Measurements from ENCODE around the gene SURF2.
"Not testable (repeated sequence)": the region's sequence is repeated elsewhere in the genome, so short reads cannot be mapped to it uniquely, and the experiment has no call there.

SURF2 gene

GRCh38 chr9:133375724-133376654, 19.6 kb downstream of the SURF2 start, which contains the start of the genes STKLD1 and SURF4:
TSS of gene STKLD1 (plus strand) at chr9:133376366. CDS start at chr9:133376474, 108 bp downstream.
TSS of gene SURF4 (minus strand) at chr9:133376060. CDS start at chr9:133375969, 91 bp downstream.
- peak; percentile 94 to 96 for DNase-seq (ENCODE audit: low read depth in 2 of 2)

GRCh38 chr9:133377280-133377679, 20.9 kb downstream of the SURF2 start:
- DNase-seq (ENCODE audit: low read depth in 2 of 2), result not testable (repeated sequence)

- no peak for DNase-seq (ENCODE audit: low read depth in 2 of 2)
These were observed 21.4 kb downstream of the SURF2 start for GRCh38 chr9:133377721-133378216.

- no peak for DNase-seq (ENCODE audit: low read depth in 2 of 2)
These were observed 22.1 kb downstream of the SURF2 start for GRCh38 chr9:133378408-133378962.

GRCh38 chr9:133379153-133380086, 23.1 kb downstream of the SURF2 start:
- DNase-seq (ENCODE audit: low read depth in 2 of 2), result no peak

GRCh38 chr9:133380734-133381133, 24.4 kb downstream of the SURF2 start:
- no peak for DNase-seq (ENCODE audit: low read depth in 2 of 2)

- no peak for DNase-seq (ENCODE audit: low read depth in 2 of 2)
These were observed 26.3 kb downstream of the SURF2 start for GRCh38 chr9:133382507-133383141.

GRCh38 chr9:133383438-133383837, 27.1 kb downstream of the SURF2 start:
- no peak for DNase-seq (ENCODE audit: low read depth in 2 of 2)

GRCh38 chr9:133384736-133385321, 28.5 kb downstream of the SURF2 start:
- no peak for DNase-seq (ENCODE audit: low read depth in 2 of 2)

- no peak for DNase-seq (ENCODE audit: low read depth in 2 of 2)
These were observed 29.1 kb downstream of the SURF2 start for GRCh38 chr9:133385452-133385851.

GRCh38 chr9:133386338-133386737, 30.0 kb downstream of the SURF2 start:
- DNase-seq (ENCODE audit: low read depth in 2 of 2), result no peak

GRCh38 chr9:133387680-133388079, 31.3 kb downstream of the SURF2 start:
- DNase-seq (ENCODE audit: low read depth in 2 of 2), result no peak

- DNase-seq (ENCODE audit: low read depth in 2 of 2), result no peak
These were observed 32.7 kb downstream of the SURF2 start for GRCh38 chr9:133389025-133389557.

GRCh38 chr9:133389562-133389961, 33.2 kb downstream of the SURF2 start:
- no peak for DNase-seq (ENCODE audit: low read depth in 2 of 2)

GRCh38 chr9:133390713-133391112, 34.4 kb downstream of the SURF2 start:
- DNase-seq (ENCODE audit: low read depth in 2 of 2), result no peak

- not testable (repeated sequence) for DNase-seq (ENCODE audit: low read depth in 2 of 2)
These were observed 35.1 kb downstream of the SURF2 start for GRCh38 chr9:133391449-133391848.

- DNase-seq (ENCODE audit: low read depth in 2 of 2), result not testable (repeated sequence)
These were observed 36.0 kb downstream of the SURF2 start for GRCh38 chr9:133392308-133392707.

- no peak for DNase-seq (ENCODE audit: low read depth in 2 of 2)
These were observed 37.0 kb downstream of the SURF2 start for GRCh38 chr9:133393399-133393798.

- DNase-seq (ENCODE audit: low read depth in 2 of 2), result no peak
These were observed 38.4 kb downstream of the SURF2 start for GRCh38 chr9:133394687-133395271.

- no peak for DNase-seq (ENCODE audit: low read depth in 2 of 2)
These were observed 40.6 kb downstream of the SURF2 start for GRCh38 chr9:133396952-133397351.

Measured in stimulated activated CD8-positive, alpha-beta memory T cell treated with anti-CD3 and anti-CD28 coated beads, Interleukin-15, amount 100 ng/mL, for 48 hours (primary cell).